ENCODE results near the gene SEC16B. TPM values are rescaled to one million over a fixed set of nuclear protein-coding genes. Genes with fewer than 3 reads are reported as not detected.

SEC16B gene
- total RNA-seq, 1 donor from 2014 or later, result not detected

- intact Hi-C loops (cut with micrococcal nuclease), result no loop called here
These were observed 25.6 kb downstream of the SEC16B start for GRCh38 chr1:177944016-177944949.

- intact Hi-C loops (cut with micrococcal nuclease), result no loop called here
These were observed 27.9 kb downstream of the SEC16B start for GRCh38 chr1:177941976-177942375.

GRCh38 chr1:177940682-177941081 lies 29.2 kb downstream of the SEC16B start:
- intact Hi-C loops (cut with micrococcal nuclease), result no loop called here

DNA sequence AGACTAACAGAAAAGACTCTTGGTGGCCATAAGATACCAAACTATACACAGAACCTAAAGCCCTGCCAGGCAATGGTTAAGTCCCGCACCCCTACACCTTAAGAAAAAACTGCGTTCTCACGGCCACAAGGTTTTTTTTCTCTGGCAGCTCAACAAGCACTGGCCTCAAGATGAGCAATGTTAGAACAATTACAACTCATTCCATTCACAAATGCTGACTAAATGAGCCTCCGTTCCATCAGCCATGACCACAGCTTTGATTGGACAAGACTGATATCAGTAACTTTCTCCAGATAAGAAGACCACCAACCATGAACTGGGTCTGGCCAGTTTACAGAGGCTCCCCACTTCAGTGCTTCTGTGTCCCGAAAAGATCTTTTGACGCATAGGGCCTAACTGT lies 31.9 kb downstream of the SEC16B start:
- intact Hi-C loops (cut with micrococcal nuclease), result no loop called here

- intact Hi-C loops (cut with micrococcal nuclease), result no loop called here
These were observed 32.6 kb downstream of the SEC16B start for GRCh38 chr1:177937174-177937770.

DNA sequence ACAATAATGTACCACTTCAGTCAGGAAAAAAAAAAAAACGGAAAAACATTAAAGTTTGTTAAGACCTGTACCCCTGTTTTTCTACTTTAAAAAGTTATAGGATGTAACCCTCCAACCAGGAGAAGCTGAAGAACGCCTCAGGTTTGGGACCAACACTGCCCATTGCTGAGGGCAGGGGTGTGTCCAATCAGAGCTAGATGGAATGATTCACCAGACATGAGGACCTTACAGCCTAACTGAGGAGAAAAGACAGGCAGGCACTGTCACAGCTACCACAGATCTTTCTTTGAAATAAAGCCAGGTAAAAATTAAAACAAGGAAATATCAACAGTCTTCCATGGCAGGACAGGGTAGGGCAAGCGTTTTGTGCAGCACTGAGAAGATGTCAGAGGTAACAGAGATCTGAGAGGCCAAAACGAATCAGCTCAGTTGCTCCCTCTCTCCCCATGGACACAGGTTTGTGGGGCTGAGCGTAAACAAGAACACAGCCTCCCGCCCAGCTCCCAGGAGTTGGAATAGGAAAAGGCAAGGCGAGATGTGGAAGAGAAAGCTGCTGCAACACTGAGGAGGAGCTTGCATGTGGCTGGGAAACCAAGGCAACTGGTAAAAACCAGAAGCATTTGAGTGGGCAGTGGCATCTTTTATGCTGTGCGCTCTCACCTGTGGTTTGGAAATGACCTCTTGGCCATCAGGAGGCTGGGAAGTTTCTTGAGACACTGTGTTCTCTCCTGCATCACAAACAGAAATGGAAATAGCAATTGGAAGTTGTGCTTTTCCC lies 34.0 kb downstream of the SEC16B start:
- intact Hi-C loops (cut with micrococcal nuclease), result no loop called here

GRCh38 chr1:177934927-177935326 lies 34.9 kb downstream of the SEC16B start:
- intact Hi-C loops (cut with micrococcal nuclease), result no loop called here

- intact Hi-C loops (cut with micrococcal nuclease), result no loop called here
These were observed 35.4 kb downstream of the SEC16B start for GRCh38 chr1:177934461-177934860.

DNA sequence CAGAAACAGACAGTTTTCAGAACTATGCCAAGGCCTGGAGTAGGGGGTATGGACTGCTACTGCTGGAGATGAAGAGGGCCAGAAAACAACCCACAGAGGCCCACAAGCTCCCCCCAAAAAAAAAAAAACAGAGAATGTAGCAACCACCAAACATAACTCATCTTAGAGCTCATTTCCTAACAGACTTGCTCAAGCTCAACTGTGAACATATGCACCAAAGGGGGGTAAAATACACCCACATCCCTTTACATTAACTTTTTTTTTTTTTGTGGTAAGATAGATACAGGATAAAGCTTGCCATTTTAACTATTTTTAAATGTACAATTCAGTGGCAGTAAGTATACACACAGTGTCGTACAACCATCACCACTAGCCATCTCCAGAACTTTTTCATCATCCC lies 36.0 kb downstream of the SEC16B start:
- intact Hi-C loops (cut with micrococcal nuclease), result no loop called here

DNA sequence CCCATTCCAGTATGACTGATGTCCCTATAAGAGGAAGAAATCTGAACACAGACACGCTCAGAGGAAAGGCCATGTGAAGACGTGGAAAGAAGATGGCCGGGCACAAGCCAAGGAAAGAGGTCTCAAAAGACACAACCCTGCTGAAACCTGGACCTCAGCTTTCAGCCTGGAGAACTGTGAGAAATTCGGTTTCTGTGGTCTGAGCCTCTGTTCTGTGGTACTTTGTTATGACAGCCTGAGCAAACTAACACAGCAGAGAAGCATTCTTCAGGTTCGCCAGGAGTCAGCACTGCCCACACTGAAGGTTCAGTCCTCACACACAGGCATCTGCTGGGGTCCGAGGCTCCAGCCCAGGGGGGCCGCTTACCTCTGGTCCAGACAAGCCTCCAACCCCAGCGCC lies 37.7 kb downstream of the SEC16B start:
- intact Hi-C loops (cut with micrococcal nuclease), result no loop called here

GRCh38 chr1:177928952-177929351 lies 40.9 kb downstream of the SEC16B start:
- intact Hi-C loops (cut with micrococcal nuclease), result no loop called here

DNA sequence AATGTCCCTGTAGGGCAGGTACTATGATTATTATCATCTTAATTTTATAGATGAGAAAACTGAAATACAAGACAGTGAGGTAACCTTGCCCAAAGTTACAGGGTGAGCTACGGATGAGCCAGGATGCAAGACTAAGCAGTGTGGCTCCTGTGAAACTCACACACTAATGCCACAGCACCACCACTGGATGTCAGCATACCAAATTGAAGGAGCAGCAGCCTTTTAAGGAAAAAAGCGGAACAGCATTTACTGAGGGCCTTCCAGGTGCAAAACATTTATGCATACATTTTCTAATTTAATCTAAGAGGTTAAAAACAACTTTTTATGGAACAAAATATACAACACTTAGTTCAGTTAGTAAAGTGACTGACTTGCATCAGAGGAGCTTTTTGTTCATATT lies 41.7 kb downstream of the SEC16B start:
- intact Hi-C loops (cut with micrococcal nuclease), result no loop called here

- intact Hi-C loops (cut with micrococcal nuclease), result no loop called here
These were observed 42.7 kb downstream of the SEC16B start for GRCh38 chr1:177927021-177927596.

DNA sequence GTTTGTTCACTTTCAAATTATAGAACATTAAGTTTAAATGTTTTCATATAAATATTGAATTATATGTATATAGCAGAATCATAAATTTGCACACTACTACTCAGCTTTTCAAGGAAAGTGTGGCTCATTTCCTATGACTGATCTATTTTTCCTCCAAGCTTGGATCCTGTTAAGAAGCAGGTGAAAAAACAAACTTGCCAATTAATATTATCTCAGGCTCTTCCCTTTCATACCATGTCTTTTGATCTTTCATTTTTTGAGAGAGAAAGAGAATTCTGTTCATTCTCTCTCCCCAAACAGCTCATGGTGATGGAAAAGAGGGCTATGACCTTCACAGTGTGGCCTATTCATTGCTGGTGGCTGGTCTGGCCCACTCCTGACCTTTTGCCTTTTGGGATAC lies 43.7 kb downstream of the SEC16B start:
- intact Hi-C loops (cut with micrococcal nuclease), result no loop called here

DNA sequence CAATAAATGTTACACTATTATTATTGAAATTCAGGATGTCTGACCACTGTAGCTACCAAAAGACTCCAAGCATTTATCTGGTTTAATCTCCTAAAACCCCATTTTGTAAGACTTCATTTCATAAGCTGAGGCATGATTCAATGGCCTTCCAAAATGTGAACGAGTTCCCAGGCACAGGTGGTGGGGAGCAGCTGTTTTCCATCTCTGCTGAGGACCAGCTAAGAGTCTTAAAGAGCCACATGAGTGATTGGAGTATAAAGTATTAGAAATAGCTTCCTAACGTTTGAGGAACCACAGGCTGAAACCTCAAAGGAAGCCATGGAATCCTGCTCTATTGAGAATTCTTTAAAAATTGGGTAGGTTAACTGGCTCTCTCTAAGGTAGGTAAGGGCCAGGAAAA lies 44.9 kb downstream of the SEC16B start:
- intact Hi-C loops (cut with micrococcal nuclease), result no loop called here

- intact Hi-C loops (cut with micrococcal nuclease), result no loop called here
These were observed 46.4 kb downstream of the SEC16B start for GRCh38 chr1:177923441-177923840.

GRCh38 chr1:177922209-177922608 lies 47.6 kb downstream of the SEC16B start:
- intact Hi-C loops (cut with micrococcal nuclease), result no loop called here

DNA sequence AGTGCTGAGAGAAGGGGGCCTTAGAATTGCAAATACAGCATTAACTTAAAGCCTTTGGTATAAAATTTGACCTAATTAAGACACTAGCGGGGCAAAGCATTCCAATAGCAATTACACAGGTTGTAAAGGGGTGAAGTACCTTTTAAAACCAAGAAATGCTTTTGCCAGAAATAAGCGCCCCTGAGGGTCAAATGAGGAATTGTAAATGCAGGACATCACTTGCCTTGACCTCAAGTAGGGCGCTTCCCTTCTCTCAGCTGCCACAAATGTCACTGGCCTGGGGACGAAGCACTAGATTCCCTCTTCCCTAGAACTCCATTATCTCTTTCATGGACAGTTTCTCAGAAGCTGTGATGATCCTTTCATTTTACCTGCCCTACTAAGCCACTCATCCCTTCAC lies 48.3 kb downstream of the SEC16B start:
- intact Hi-C loops (cut with micrococcal nuclease), result no loop called here

- intact Hi-C loops (cut with micrococcal nuclease), result no loop called here
These were observed 49.8 kb downstream of the SEC16B start for GRCh38 chr1:177920091-177920490.

- intact Hi-C loops (cut with micrococcal nuclease), result no loop called here
These were observed 54.2 kb downstream of the SEC16B start for GRCh38 chr1:177915641-177916040.

DNA sequence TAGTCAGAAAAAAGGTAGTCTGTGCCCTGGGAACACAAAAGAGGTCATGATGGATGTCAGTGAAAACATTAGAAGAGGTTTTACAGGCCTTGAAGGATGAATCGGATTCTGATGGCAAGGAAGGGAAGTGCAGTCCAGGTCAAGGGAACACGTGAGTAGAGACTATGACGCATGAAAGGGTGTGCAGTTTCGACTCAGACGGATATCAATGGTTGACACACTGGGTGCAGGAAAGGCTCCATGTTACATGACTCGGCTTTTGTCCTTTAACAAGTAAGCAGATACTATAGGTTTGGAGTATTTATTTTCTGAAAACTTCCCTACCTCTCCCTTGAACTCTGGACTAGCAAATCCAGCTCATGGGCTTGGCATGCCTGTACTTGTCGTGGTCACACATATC lies 55.3 kb downstream of the SEC16B start:
- intact Hi-C loops (cut with micrococcal nuclease), result no loop called here
